ENCODE results near the gene CACNA2D3. TPM values are rescaled to one million over a fixed set of nuclear protein-coding genes. Genes with fewer than 3 reads are reported as not detected.

CACNA2D3 gene
- total RNA-seq, 1 donor from 2014 or later = 10.0 TPM

DNA sequence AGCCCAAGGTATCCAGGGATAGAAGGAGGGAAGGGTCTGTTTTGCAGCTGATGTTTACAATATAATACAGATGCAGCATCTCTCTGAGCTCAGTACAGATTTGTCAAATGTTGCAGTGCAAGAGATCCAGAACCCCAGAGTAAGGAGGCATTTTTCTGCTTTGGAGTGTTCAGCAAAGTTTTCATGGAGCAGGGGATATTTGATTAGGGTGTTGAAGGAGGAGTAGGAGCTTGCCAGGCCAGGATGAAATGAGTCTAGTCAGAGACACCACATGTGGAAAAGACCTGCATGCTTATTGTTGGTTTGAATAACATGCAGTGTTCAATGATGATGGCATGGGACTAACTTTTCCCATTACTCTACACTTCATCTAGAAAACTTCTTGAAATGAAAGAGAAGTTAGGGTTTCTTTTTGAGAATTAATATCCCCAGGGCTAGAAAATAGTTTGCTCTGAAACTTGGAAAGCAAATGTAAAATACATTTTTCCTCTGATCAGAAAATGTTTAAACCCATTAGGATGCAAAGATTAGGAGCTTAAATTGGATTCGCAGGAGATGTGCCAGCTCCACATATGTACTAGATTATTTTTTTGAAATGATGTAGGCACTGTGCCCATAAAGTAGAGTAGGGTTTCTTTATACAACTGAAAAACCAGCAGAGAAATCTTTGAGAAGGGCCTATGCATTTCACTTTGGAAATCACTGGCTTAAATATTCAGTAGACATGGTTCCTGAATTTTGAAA, 243.8 kb downstream of the CACNA2D3 start:
- no peaks in the 10 kb centered on the region for H3K27me3 Mint-ChIP-seq (ENCODE audit: unreplicated experiment)
- no peak for TF ChIP-seq CTCF (IDR thresholded peaks at IDR 0.05; ENCODE audit: partially characterized antibody, unreplicated experiment)
- no peak overlapping the region for H3K27ac Mint-ChIP-seq (ENCODE audit: unreplicated experiment)
- H3K4me3 Mint-ChIP-seq (ENCODE audit: unreplicated experiment) = no peak overlapping the region
- no peak for DNase-seq
- no peaks in the 10 kb centered on the region for H3K36me3 Mint-ChIP-seq (ENCODE audit: unreplicated experiment)
- H3K9me3 Mint-ChIP-seq (ENCODE audit: unreplicated experiment) = no peaks in the 10 kb centered on the region
- H3K4me1 Mint-ChIP-seq (ENCODE audit: low read depth, unreplicated experiment) = no peaks in the 10 kb centered on the region

DNA sequence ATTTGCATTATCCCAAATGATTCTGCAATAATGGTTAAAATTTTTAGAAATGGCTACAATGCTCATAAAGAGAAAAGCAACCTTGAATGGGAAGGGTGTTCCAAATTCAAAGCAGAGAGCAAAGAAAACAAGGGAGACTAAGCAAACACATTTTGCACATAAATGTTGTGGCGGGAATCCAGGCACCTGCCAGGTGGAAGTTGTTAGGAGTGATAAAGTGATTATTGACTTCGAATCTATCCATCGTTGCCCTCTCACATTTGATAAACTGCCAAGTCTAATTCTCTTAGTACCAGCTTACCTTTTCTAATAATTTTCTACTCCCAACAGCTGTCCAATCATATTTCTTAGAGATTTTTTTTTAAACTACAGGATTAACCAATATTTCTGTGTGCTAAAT, 244.5 kb downstream of the CACNA2D3 start:
- no peak overlapping the region for H3K4me3 Mint-ChIP-seq (ENCODE audit: unreplicated experiment)
- no peaks in the 10 kb centered on the region for H3K36me3 Mint-ChIP-seq (ENCODE audit: unreplicated experiment)
- no peaks in the 10 kb centered on the region for H3K27me3 Mint-ChIP-seq (ENCODE audit: unreplicated experiment)
- no peak for DNase-seq
- no peak overlapping the region for H3K27ac Mint-ChIP-seq (ENCODE audit: unreplicated experiment)
- no peak for TF ChIP-seq CTCF (IDR thresholded peaks at IDR 0.05; ENCODE audit: partially characterized antibody, unreplicated experiment)
- no peaks in the 10 kb centered on the region for H3K9me3 Mint-ChIP-seq (ENCODE audit: unreplicated experiment)
- H3K4me1 Mint-ChIP-seq (ENCODE audit: low read depth, unreplicated experiment) = no peaks in the 10 kb centered on the region

GRCh38 chr3:54372232-54372631, 249.9 kb downstream of the CACNA2D3 start:
- Mint-ChIP-seq H3K9me3 (ENCODE audit: unreplicated experiment) (no peaks in the 10 kb centered on the region), H3K36me3 (ENCODE audit: unreplicated experiment) (no peaks in the 10 kb centered on the region), H3K27me3 (ENCODE audit: unreplicated experiment) (no peaks in the 10 kb centered on the region), H3K4me3 (ENCODE audit: unreplicated experiment) (no peak overlapping the region), H3K27ac (ENCODE audit: unreplicated experiment) (no peak overlapping the region), H3K4me1 (ENCODE audit: low read depth, unreplicated experiment) (no peaks in the 10 kb centered on the region)
- no peak for DNase-seq
- TF ChIP-seq CTCF (IDR thresholded peaks at IDR 0.05; ENCODE audit: partially characterized antibody, unreplicated experiment) = no peak

GRCh38 chr3:54374214-54374852, 252.0 kb downstream of the CACNA2D3 start:
- Mint-ChIP-seq H3K4me3 (ENCODE audit: unreplicated experiment) (no peak overlapping the region), H3K9me3 (ENCODE audit: unreplicated experiment) (no peaks in the 10 kb centered on the region), H3K27ac (ENCODE audit: unreplicated experiment) (no peak overlapping the region), H3K4me1 (ENCODE audit: low read depth, unreplicated experiment) (no peaks in the 10 kb centered on the region), H3K36me3 (ENCODE audit: unreplicated experiment) (no peaks in the 10 kb centered on the region), H3K27me3 (ENCODE audit: unreplicated experiment) (no peaks in the 10 kb centered on the region)
- peak; percentile 46 for TF ChIP-seq CTCF (IDR thresholded peaks at IDR 0.05; ENCODE audit: partially characterized antibody, unreplicated experiment)
- DNase-seq = no peak

DNA sequence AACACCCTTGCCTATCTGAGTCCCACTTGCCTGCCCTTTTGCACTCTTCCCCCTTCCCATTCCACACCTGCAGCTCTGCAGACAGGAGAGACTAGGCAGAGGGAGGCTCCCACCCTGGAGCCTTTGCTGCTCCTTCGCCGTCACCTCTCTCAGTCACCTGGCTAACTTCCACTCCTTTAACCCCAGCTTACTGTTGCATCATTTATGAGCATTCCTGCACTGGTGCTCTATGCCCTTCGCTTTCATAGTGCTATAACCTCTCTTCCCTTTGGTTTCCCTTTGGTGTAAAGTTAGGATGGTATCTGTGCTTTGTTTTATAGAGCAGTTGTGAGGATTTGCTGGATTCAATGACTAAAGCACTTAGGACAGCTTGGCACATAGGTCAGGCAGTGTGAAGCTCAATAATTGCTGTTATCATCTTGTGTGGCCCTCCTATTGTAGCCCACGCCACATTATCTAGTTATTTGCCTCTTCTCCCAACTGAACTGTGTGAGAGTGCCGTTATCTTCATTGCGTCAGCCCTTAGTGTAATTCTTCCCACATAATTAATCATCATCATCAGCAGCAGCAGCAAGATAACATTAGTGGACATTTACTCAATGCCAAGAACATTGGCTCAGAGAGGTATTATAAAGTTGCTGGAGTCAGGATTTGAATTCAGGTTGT, 253.9 kb downstream of the CACNA2D3 start:
- no peaks in the 10 kb centered on the region for H3K36me3 Mint-ChIP-seq (ENCODE audit: unreplicated experiment)
- no peaks in the 10 kb centered on the region for H3K4me1 Mint-ChIP-seq (ENCODE audit: low read depth, unreplicated experiment)
- H3K27me3 Mint-ChIP-seq (ENCODE audit: unreplicated experiment) = no peaks in the 10 kb centered on the region
- no peak overlapping the region for H3K27ac Mint-ChIP-seq (ENCODE audit: unreplicated experiment)
- TF ChIP-seq CTCF (IDR thresholded peaks at IDR 0.05; ENCODE audit: partially characterized antibody, unreplicated experiment) = no peak
- H3K9me3 Mint-ChIP-seq (ENCODE audit: unreplicated experiment) = no peaks in the 10 kb centered on the region
- DNase-seq = no peak
- H3K4me3 Mint-ChIP-seq (ENCODE audit: unreplicated experiment) = no peak overlapping the region
